IMR-90 (cell line): ENCODE results near the gene NOXO1. TPM values are rescaled to one million over a fixed set of nuclear protein-coding genes. Genes with fewer than 3 reads are reported as not detected.

Source experiments
- ATAC-seq: fragments of 200-7000 bp; cut with Tn5 transposase; 2 replicates; pipeline ENCODE4 v1.9.1; 2020; ENCODE audit warnings: low read depth, mild to moderate bottlenecking, moderate library complexity
- BruUV-seq: library from RNA; stranded (reverse); fragments of 400-500 nt; replicated peaks from 2 replicates; lab custom pipeline; 2021; lab: Mats Ljungman, UMichigan
- CTCF ChIA-PET: fragments of 300-600 bp; formaldehyde crosslinking; extraction: SDS; loops from one replicate; lab custom pipeline; 2021; ENCODE audit warnings: antibody characterized with exemption; lab: Yijun Ruan, JAX
- POLR2A ChIA-PET: fragments of 300-600 bp; sonication (Branson Sonifier 250); formaldehyde crosslinking; loops from one replicate; lab custom pipeline; 2022; ENCODE audit warnings: antibody characterized with exemption; ENCODE audit not compliant: unreplicated experiment; lab: Charles Lee
- DNase-seq: peaks from one replicate; pipeline ENCODE4 v3.0.0; 2013
- H2AFZ ChIP-seq: replicated peaks from 2 replicates; pipeline ENCODE3; 2013; ENCODE audit warnings: low read length, mild to moderate bottlenecking; ENCODE audit not compliant: poor library complexity
- H2AK5ac ChIP-seq: 2 replicates; pipeline ENCODE4 v1.6.1; 2013; ENCODE audit warnings: low read depth, low read length, inconsistent platforms
- H2AK9ac ChIP-seq: replicated peaks from 2 replicates; pipeline ENCODE3; 2013; ENCODE audit warnings: mild to moderate bottlenecking, low read depth, low read length, moderate library complexity; ENCODE audit not compliant: poor library complexity
- H2BK120ac ChIP-seq: 2 replicates; pipeline ENCODE4 v1.6.1; 2013; ENCODE audit warnings: low read depth, low read length, inconsistent platforms
- H2BK15ac ChIP-seq: 3 replicates; pipeline ENCODE4 v1.6.1; 2013; ENCODE audit warnings: low read depth, low read length, inconsistent platforms
- H2BK20ac ChIP-seq: 2 replicates; pipeline ENCODE4 v1.6.1; 2013; ENCODE audit warnings: low read depth, mild to moderate bottlenecking, inconsistent platforms, low read length, moderate library complexity
- H2BK5ac ChIP-seq: 2 replicates; pipeline ENCODE4 v1.6.1; 2013; ENCODE audit warnings: mild to moderate bottlenecking, low read depth, low read length, inconsistent platforms; ENCODE audit not compliant: poor library complexity, severe bottlenecking
- H3K14ac ChIP-seq: replicated peaks from 2 replicates; pipeline ENCODE4 v1.6.1; 2013; ENCODE audit warnings: low read depth, low read length, inconsistent platforms
- H3K18ac ChIP-seq: 2 replicates; pipeline ENCODE4 v1.6.1; 2013; ENCODE audit warnings: low read depth, low read length, control low read depth
- H3K23ac ChIP-seq: 2 replicates; pipeline ENCODE4 v1.6.1; 2013; ENCODE audit warnings: low read depth, low read length, inconsistent platforms
- H3K27ac ChIP-seq: 2 replicates; pipeline ENCODE4 v1.5.1; 2013; ENCODE audit warnings: mild to moderate bottlenecking, control low read depth, low read length; ENCODE audit not compliant: insufficient read depth
- H3K27me3 ChIP-seq: 2 replicates; pipeline ENCODE4 v1.6.1; 2013; ENCODE audit warnings: low read length; ENCODE audit not compliant: control insufficient read depth, insufficient read depth
- H3K36me3 ChIP-seq: 2 replicates; pipeline ENCODE4 v1.6.1; 2013; ENCODE audit warnings: low read length, mixed read lengths; ENCODE audit not compliant: control insufficient read depth, insufficient read depth
- H3K4ac ChIP-seq: 2 replicates; pipeline ENCODE4 v1.6.1; 2013; ENCODE audit warnings: low read depth, low read length, inconsistent platforms
- H3K4me1 ChIP-seq: 2 replicates; pipeline ENCODE4 v1.6.1; 2013; ENCODE audit warnings: low read length, mixed read lengths; ENCODE audit not compliant: control insufficient read depth, insufficient read depth
- H3K4me2 ChIP-seq: 2 replicates; pipeline ENCODE4 v1.6.1; 2013; ENCODE audit warnings: low read depth, mild to moderate bottlenecking, control low read depth, low read length, moderate library complexity
- H3K4me3 ChIP-seq: 2 replicates; pipeline ENCODE4 v1.5.1; 2013; ENCODE audit warnings: low read depth, mild to moderate bottlenecking, control low read depth, low read length, moderate library complexity; ENCODE audit not compliant: insufficient read depth
- H3K56ac ChIP-seq: 2 replicates; pipeline ENCODE4 v1.6.1; 2013; ENCODE audit warnings: low read length, inconsistent platforms; ENCODE audit not compliant: insufficient read depth; ENCODE audit errors: extremely low read depth
- H3K79me1 ChIP-seq, 2 experiments: 2 replicates each; pipeline ENCODE4 v1.6.1; 2013; ENCODE audit warnings: low read length in 2 of 2, inconsistent platforms in 1 of 2, low read depth in 1 of 2
- H3K9ac ChIP-seq: 2 replicates; pipeline ENCODE4 v1.6.1; 2013; ENCODE audit warnings: low read depth, low read length, control low read depth
- H3K9me1 ChIP-seq: 2 replicates; pipeline ENCODE4 v1.6.1; 2013; ENCODE audit warnings: low read length, inconsistent platforms; ENCODE audit not compliant: insufficient read depth
- H3K9me3 ChIP-seq: 2 replicates; pipeline ENCODE4 v1.6.1; 2013; ENCODE audit warnings: low read length; ENCODE audit not compliant: control insufficient read depth, insufficient read depth
- H4K20me1 ChIP-seq: 2 replicates; pipeline ENCODE4 v1.6.1; 2013; ENCODE audit warnings: low read length, inconsistent platforms; ENCODE audit not compliant: insufficient read depth
- H4K5ac ChIP-seq: 2 replicates; pipeline ENCODE4 v1.6.1; 2013; ENCODE audit warnings: mild to moderate bottlenecking, low read depth, low read length, control low read depth
- H4K8ac ChIP-seq, 2 experiments: 2 replicates each; pipeline ENCODE4 v1.6.1; 2013; ENCODE audit warnings: low read depth in 2 of 2, low read length in 2 of 2, control low read depth in 1 of 2, inconsistent platforms in 1 of 2
- H4K91ac ChIP-seq: 2 replicates; pipeline ENCODE4 v1.6.1; 2013; ENCODE audit warnings: low read depth, low read length, inconsistent platforms; ENCODE audit not compliant: insufficient read depth
- BHLHE40 ChIP-seq: fragments of 150-350 bp; IDR thresholded peaks from 2 replicates; pipeline ENCODE4 v1.6.1; 2016; ENCODE audit warnings: mild to moderate bottlenecking, low read depth, low read length
- CEBPB ChIP-seq: IDR thresholded peaks from 2 replicates; pipeline ENCODE4 v1.6.1; 2012; ENCODE audit warnings: low read depth, low read length, improper control_type of control experiment
- CHD1 ChIP-seq: IDR thresholded peaks from 2 replicates; pipeline ENCODE4 v1.6.1; 2012; ENCODE audit warnings: low read depth, low read length, improper control_type of control experiment
- CTCF ChIP-seq: conservative IDR thresholded peaks from 2 replicates; pipeline ENCODE4 v1.5.1; 2012; ENCODE audit warnings: mild to moderate bottlenecking, low read depth, low read length, improper control_type of control experiment
- ELK1 ChIP-seq: fragments of 150-350 bp; IDR thresholded peaks from 2 replicates; pipeline ENCODE4 v1.6.1; 2016; ENCODE audit warnings: low read depth, mild to moderate bottlenecking, low read length, moderate library complexity, borderline replicate concordance
- FOS ChIP-seq: fragments of 150-350 bp; IDR thresholded peaks from 2 replicates; pipeline ENCODE4 v1.6.1; 2016; ENCODE audit warnings: low read depth, low read length
- MAFK ChIP-seq: IDR thresholded peaks from 2 replicates; pipeline ENCODE4 v1.6.1; 2012; ENCODE audit warnings: low read depth, low read length, improper control_type of control experiment
- MAZ ChIP-seq: IDR thresholded peaks from 2 replicates; pipeline ENCODE4 v1.6.1; 2012; ENCODE audit warnings: low read depth, mild to moderate bottlenecking, low read length, improper control_type of control experiment, moderate library complexity, borderline replicate concordance
- MXI1 ChIP-seq: IDR thresholded peaks from 2 replicates; pipeline ENCODE4 v1.6.1; 2012; ENCODE audit warnings: low read depth, mild to moderate bottlenecking, low read length, moderate library complexity, borderline replicate concordance
- NFE2L2 ChIP-seq: fragments of 150-350 bp; IDR thresholded peaks from 2 replicates; pipeline ENCODE4 v1.6.1; 2016; ENCODE audit warnings: low read depth, mild to moderate bottlenecking, low read length
- POLR2A ChIP-seq: IDR thresholded peaks from 2 replicates; pipeline ENCODE4 v1.6.1; 2012; ENCODE audit warnings: mild to moderate bottlenecking, low read depth, low read length
- RAD21 ChIP-seq: IDR thresholded peaks from 2 replicates; pipeline ENCODE4 v1.6.1; 2012; ENCODE audit warnings: low read length, improper control_type of control experiment
- RCOR1 ChIP-seq: IDR thresholded peaks from 2 replicates; pipeline ENCODE4 v1.6.1; 2012; ENCODE audit warnings: mild to moderate bottlenecking, low read length, improper control_type of control experiment; ENCODE audit not compliant: insufficient replicate concordance
- RFX5 ChIP-seq: IDR thresholded peaks from 2 replicates; pipeline ENCODE4 v1.8.0; 2012; ENCODE audit warnings: low read depth, mild to moderate bottlenecking, low read length, moderate library complexity
- SMC3 ChIP-seq: fragments of 150-350 bp; IDR thresholded peaks from 2 replicates; pipeline ENCODE4 v1.6.1; 2016; ENCODE audit warnings: low read depth, mild to moderate bottlenecking, antibody characterized with exemption, low read length, moderate library complexity
- WGBS, 2 experiments: methylation state at CpG; one replicate each; pipeline versions ENCODE4 v1.1.5 to v1.1.7; 2013; ENCODE audit warnings: missing lambda C conversion rate in 2 of 2; ENCODE audit not compliant: insufficient read length in 1 of 2; ENCODE audit errors: extremely low coverage in 2 of 2; 5-methylcytosine and 5-hydroxymethylcytosine counted together
- dilution Hi-C: fragments of 300-500 bp; cut with HindIII; formaldehyde crosslinking; loops from one replicate; pipeline ENCODE4 v1.14.3; 2018; ENCODE audit warnings: low sequenced_read_pairs; ENCODE audit not compliant: unreplicated experiment
- in situ Hi-C: fragments of 300-500 bp; cut with MboI; formaldehyde crosslinking; loops from 3 replicates; pipeline ENCODE4 v1.14.3; 2019; ENCODE audit warnings: low sequenced_read_pairs, inconsistent platforms, mixed read lengths
- intact Hi-C: fragments of 100-400 bp; cut with micrococcal nuclease; formaldehyde crosslinking; loops from 2 replicates; pipeline ENCODE4 v1.10.0; 2022
- polyA plus RNA-seq, 3 experiments: library from polyadenylated mRNA; depleted of rRNA; stranded (reverse); fragments of >200 nt; gene quantifications; 2 replicates each; pipeline ENCODE4 v1.2.3, GENCODE V29; 2012; ENCODE audit warnings: low replicate concordance in 1 of 3
- total RNA-seq: library from RNA; depleted of rRNA; stranded (reverse); fragments of >200 nt; gene quantifications from 2 replicates; pipeline ENCODE4 v1.2.3, GENCODE V29; 2012
- TF ChIP-seq, protein P1 (sequence below): fragments of 150-350 bp; IDR thresholded peaks from 2 replicates; pipeline ENCODE4 v1.6.1; 2017; ENCODE audit warnings: mild to moderate bottlenecking, antibody characterized with exemption, low read length, low read depth

Gene NOXO1
- total and polyA plus RNA-seq, 2 of the 4 experiments (the other 2 are of a cell fraction), result 0.56 TPM; not detected in 1

- Histone ChIP-seq H3K4me2 (peak overlapping the region; percentile 48), H3K4ac (0 out of 2 replicates have a peak overlapping the region, but pooled peaks have one; percentile 64), H3K56ac (no peak overlapping the region), H2AK5ac (no peak overlapping the region), H4K91ac (peak overlapping the region; percentile 56; the same call in 1 of the 2 replicates), H3K23ac (no peak overlapping the region), H3K79me1 (no peaks in the 10 kb centered on the region), H2AFZ (peak overlapping the region; percentile 97), H3K27ac (no peak overlapping the region), H4K8ac (peak overlapping the region; percentile 74 to 83; a peak in 3 of 4 replicates), H3K9ac (peak overlapping the region; percentile 46), H3K9me1 (no peaks in the 10 kb centered on the region), H2BK20ac (no peak overlapping the region), H3K36me3 (no peaks in the 10 kb centered on the region), H3K27me3 (peaks cover 11% of the 10 kb centered on the region), H3K18ac (no peak overlapping the region; the same call in 1 of the 2 replicates), H2BK5ac (no peak overlapping the region), H3K14ac (peak overlapping the region; percentile 71; the same call in 1 of the 2 replicates), H2BK15ac (no peak overlapping the region), H4K20me1 (no peaks in the 10 kb centered on the region), H2BK120ac (no peak overlapping the region), H4K5ac (0 out of 2 replicates have a peak overlapping the region, but pooled peaks have one; percentile 69), H3K4me1 (no peaks in the 10 kb centered on the region), H3K4me3 (peak overlapping the region; percentile 56), H2AK9ac (no peak overlapping the region), H3K9me3 (no peaks in the 10 kb centered on the region)
- in situ Hi-C loops, result no loop called here
- DNase-seq (no peak), ATAC-seq (peak; percentile 44)
- BruUV-seq, result no TSS peak
- TF ChIP-seq MAZ (no peak), NFE2L2 (no peak), BHLHE40 (no peak), SMC3 (no peak), POLR2A (no peak), RFX5 (no peak), ELK1 (no peak), CEBPB (no peak), CTCF (no peak), FOS (no peak), MXI1 (no peak), RAD21 (no peak), RCOR1 (no peak), CHD1 (no peak), MAFK (no peak)
- TF ChIP-seq, protein P1, sequence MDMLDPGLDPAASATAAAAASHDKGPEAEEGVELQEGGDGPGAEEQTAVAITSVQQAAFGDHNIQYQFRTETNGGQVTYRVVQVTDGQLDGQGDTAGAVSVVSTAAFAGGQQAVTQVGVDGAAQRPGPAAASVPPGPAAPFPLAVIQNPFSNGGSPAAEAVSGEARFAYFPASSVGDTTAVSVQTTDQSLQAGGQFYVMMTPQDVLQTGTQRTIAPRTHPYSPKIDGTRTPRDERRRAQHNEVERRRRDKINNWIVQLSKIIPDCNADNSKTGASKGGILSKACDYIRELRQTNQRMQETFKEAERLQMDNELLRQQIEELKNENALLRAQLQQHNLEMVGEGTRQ, result no peak
- POLR2A ChIA-PET, result no interaction called here
- WGBS, 2 experiments, result no CpG with 5 or more reads among the region's 11 CpGs
- CTCF ChIA-PET, result interaction anchor here (0.6 to 1.5 kb wide), 4 partner anchors 14 to 102 kb away, joined by 3 to 6 read pairs (median 4); partner anchors contain the start of genes FAHD1 and HAGH
- dilution Hi-C loops, result no loop called here
- intact Hi-C loops, result loop anchor here (1.0 kb wide), 2 partner anchors 66 to 117 kb away; no protein-coding TSS in a partner anchor
Measured at GRCh38 chr16:1929105-1929504, 52.2 kb downstream of the NOXO1 start.
